Heart right ventricle (tissue), 16 donors: ENCODE measurements around the gene MBP. TPM values are rescaled to one million over a fixed set of nuclear protein-coding genes. Genes with fewer than 3 reads are reported as not detected.

ENCODE experiments used
- ATAC-seq, 8 donors: fragments of 200-7000 bp; cut with Tn5 transposase; one replicate each; pipeline ENCODE4 v1.9.1; 2020; ENCODE audit warnings: mild to moderate bottlenecking in 8 of 8, moderate library complexity in 8 of 8, moderate number of reproducible peaks in 1 of 8
- DNase-seq, 2 donors: peaks; one replicate each; pipeline ENCODE4 v3.0.0-alpha.2; 2020
- H3K27ac ChIP-seq, 10 donors: fragments of 200-600 bp; sonication (generic) in 2 of 10; one replicate each; pipeline versions ENCODE4 v1.5.0 to v1.8.0; 2020 to 2022; ENCODE audit warnings: mild to moderate bottlenecking in 3 of 10
- H3K27me3 ChIP-seq, 7 donors: fragments of 200-600 bp; one replicate each; pipeline ENCODE4 v1.8.0; 2021 to 2022; ENCODE audit warnings: mild to moderate bottlenecking in 2 of 7
- H3K36me3 ChIP-seq, 9 donors: fragments of 200-600 bp; sonication (generic) in 1 of 9; one replicate each; pipeline versions ENCODE4 v1.5.0 to v1.8.0; 2020 to 2022; ENCODE audit warnings: mild to moderate bottlenecking in 2 of 9
- H3K4me1 ChIP-seq, 9 donors: fragments of 200-600 bp; sonication (generic) in 1 of 9; one replicate each; pipeline versions ENCODE4 v1.5.0 to v1.8.0; 2020 to 2022; ENCODE audit warnings: mild to moderate bottlenecking in 4 of 9
- H3K4me3 ChIP-seq, 10 donors: fragments of 200-600 bp; sonication (generic) in 2 of 10; one replicate each; pipeline versions ENCODE4 v1.5.0 to v1.8.0; 2020 to 2022; ENCODE audit warnings: mild to moderate bottlenecking in 7 of 10, moderate library complexity in 2 of 10
- H3K9me3 ChIP-seq, 11 donors: fragments of 200-600 bp in 10 of 11; sonication (generic) in 2 of 11; one replicate each; pipeline versions ENCODE4 v1.5.0 to v1.8.0; 2013 to 2022; ENCODE audit warnings: mild to moderate bottlenecking in 2 of 11, control low read depth in 1 of 11, moderate library complexity in 1 of 11
- WGBS, 2 donors: extraction: QIAGEN DNeasy Blood & Tissue Kit; methylation state at CpG; one replicate each; pipeline ENCODE4 v1.1.7; 2013; ENCODE audit warnings: inconsistent platforms in 1 of 2; 5-methylcytosine and 5-hydroxymethylcytosine counted together
- intact Hi-C, 10 donors: fragments of 100-400 bp; cut with DNase I; formaldehyde crosslinking; loops; one replicate each; pipeline versions ENCODE4 v1.11.1 to v1.14.2; 2022
- polyA plus RNA-seq, 2 donors: library from polyadenylated mRNA; stranded (reverse); fragments of 200-250 nt; gene quantifications; one replicate each; pipeline ENCODE4 v1.2.3, GENCODE V29; 2013
- total RNA-seq, 10 donors: library from RNA; stranded (reverse); fragmentation: NEBNext Ultra II Directional in 3 of 10; extraction: Animal tissue kit (Norgen Biotek cat#: 25700) in 3 of 10; gene quantifications; one replicate each; pipeline versions ENCODE4 v1.2.1 to v1.2.4, GENCODE V29; 2021 to 2023
- TF ChIP-seq, protein P1 (sequence below), 9 donors: fragments of 200-600 bp; sonication (generic) in 2 of 9; IDR thresholded peaks; one replicate each; pipeline versions ENCODE4 v1.5.0 to v1.8.0; 2021 to 2022; ENCODE audit warnings: antibody characterized with exemption in 9 of 9, mild to moderate bottlenecking in 5 of 9, moderate library complexity in 1 of 9
- donor health status: Arrhythmogenic right ventricular cardiomyopathy.
- donor health status: ischemic (EF 13 %, LVEDD 7.1; RV severe dilation, severe dysfunction).
- donor health status: healthy with polysubstance abuse.
- donor health status: DM: no; HTN: yes; CAD: no.
- donor health status: DM: no; HTN: no; CAD: no.
- donor health status: ischemic (EF 25% LVEDD 6.9; RV normal size, moderate dysfunction).
- donor health status: ischemic (EF 25% LVEDD 5.7; RV mildly dilated, moderate dysfunction).
- donor health status: healthy.
- donor health status: DM: yes; HTN: yes; CAD: no.
- donor health status: Ischemic cardiomyopathy.
- donor health status: ischemic (EF 35%, LVEDD 5.7; RV mildly dilated, moderate dysfunction).
- donor health status: nonischemic (EF 11% LVEDD 7.7; RV severe dilation, severe dysfunction).
- donor health status: DM: yes; HTN: yes; CAD: no.
- donor health status: PGD.
- donor health status: ischemic (EF 29% LVEDD 5.4; RV normal size, mild dysfunction).
- donor health status: nonischemic (EF 23%, LVEDD 6.1; RV moderate dilation, normal function).

The MBP gene
- total and polyA plus RNA-seq, 12 donors: 3.0 to 70.8 (median 43.9) TPM

DNA sequence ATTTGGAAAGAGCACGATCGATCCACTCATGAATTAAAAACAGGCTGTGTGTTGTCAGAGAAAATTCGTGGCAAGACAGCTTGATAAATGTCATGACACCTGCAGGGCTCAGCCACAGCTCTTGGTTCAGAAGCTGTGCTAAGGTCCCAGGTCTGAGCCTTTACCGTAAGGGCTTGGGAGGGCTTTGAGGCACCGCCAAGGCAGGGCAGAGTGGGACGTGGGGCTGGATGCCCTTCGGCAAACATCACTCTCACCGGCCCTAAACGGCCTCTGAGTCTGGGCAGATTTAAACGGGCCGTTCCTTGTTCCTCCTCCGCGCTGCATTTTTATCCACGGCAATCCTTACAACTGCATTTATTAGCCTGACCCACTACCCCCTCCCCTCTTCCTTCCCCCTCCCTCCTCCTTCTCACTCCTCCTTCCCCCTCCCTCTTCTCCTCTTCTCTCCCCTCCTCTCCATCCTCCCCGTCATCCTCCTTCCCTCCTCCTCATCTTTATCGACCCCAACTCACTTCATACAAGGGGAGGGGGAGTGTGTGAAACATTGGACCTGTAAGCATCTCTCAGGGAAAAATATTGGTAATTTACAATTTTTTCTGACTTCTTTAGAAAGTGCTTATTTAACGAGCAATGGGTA is 33.9 kb downstream of the MBP start:
- DNase-seq (peak in 1 of 2 donors; percentile 46), ATAC-seq (peak in 5 of 8 donors; percentile 4 to 77 (median 34))
- H3K4me1 ChIP-seq: peaks cover 9 to 89% (median 67%) of the 10 kb centered on the region in 9 donors
- H3K4me3 ChIP-seq: peak overlapping the region in 4 of 10 donors; percentile 10 to 33 (median 31)
- intact Hi-C loops: no loop called here
- no peaks in the 10 kb centered on the region for H3K9me3 ChIP-seq
- H3K27ac ChIP-seq: peak overlapping the region in 7 of 10 donors; percentile 34 to 93 (median 66)
- TF ChIP-seq, protein P1, sequence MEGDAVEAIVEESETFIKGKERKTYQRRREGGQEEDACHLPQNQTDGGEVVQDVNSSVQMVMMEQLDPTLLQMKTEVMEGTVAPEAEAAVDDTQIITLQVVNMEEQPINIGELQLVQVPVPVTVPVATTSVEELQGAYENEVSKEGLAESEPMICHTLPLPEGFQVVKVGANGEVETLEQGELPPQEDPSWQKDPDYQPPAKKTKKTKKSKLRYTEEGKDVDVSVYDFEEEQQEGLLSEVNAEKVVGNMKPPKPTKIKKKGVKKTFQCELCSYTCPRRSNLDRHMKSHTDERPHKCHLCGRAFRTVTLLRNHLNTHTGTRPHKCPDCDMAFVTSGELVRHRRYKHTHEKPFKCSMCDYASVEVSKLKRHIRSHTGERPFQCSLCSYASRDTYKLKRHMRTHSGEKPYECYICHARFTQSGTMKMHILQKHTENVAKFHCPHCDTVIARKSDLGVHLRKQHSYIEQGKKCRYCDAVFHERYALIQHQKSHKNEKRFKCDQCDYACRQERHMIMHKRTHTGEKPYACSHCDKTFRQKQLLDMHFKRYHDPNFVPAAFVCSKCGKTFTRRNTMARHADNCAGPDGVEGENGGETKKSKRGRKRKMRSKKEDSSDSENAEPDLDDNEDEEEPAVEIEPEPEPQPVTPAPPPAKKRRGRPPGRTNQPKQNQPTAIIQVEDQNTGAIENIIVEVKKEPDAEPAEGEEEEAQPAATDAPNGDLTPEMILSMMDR (IDR thresholded peaks at IDR 0.05): no peak
- peaks cover 0 to 20% (median 0%) of the 10 kb centered on the region in 9 donors for H3K36me3 ChIP-seq
- 35 to 38% methylated on average over 17 of the region's 17 CpGs for WGBS, 2 donors
- peaks cover 0 to 5% (median 0%) of the 10 kb centered on the region in 7 donors for H3K27me3 ChIP-seq

DNA sequence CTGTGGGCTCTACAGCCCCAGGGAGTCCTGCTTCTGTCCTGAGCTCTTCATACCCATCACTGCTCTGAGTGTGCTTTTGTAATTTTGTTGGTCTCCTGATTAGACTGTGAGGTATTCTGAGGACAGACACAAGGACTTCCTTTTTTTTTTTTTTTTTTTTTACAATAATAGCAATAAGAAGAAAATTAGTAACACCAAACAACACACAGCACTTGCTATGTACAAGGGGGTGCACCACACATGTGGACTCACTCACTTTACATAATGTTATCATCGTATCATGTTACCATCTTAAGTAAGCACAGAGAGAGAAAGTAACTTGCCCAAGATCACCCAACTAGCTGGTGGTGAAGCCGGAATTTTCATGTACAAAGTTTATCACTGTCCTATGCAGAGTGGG is 34.6 kb downstream of the MBP start:
- TF ChIP-seq, protein P1 (IDR thresholded peaks at IDR 0.05): no peak
- Histone ChIP-seq H3K4me3 (peak overlapping the region in 4 of 10 donors; percentile 10 to 33 (median 31)), H3K27ac (peak overlapping the region in 6 of 10 donors; percentile 47 to 93 (median 70)), H3K9me3 (no peaks in the 10 kb centered on the region), H3K36me3 (peaks cover 0 to 19% (median 0%) of the 10 kb centered on the region in 9 donors), H3K4me1 (peaks cover 9 to 86% (median 63%) of the 10 kb centered on the region in 9 donors), H3K27me3 (peaks cover 0 to 5% (median 0%) of the 10 kb centered on the region in 7 donors)
- intact Hi-C loops: no loop called here
- DNase-seq (no peak), ATAC-seq (peak in 1 of 8 donors; percentile 22)
- 60 to 65% methylated on average over 2 of the region's 2 CpGs for WGBS, 2 donors

DNA sequence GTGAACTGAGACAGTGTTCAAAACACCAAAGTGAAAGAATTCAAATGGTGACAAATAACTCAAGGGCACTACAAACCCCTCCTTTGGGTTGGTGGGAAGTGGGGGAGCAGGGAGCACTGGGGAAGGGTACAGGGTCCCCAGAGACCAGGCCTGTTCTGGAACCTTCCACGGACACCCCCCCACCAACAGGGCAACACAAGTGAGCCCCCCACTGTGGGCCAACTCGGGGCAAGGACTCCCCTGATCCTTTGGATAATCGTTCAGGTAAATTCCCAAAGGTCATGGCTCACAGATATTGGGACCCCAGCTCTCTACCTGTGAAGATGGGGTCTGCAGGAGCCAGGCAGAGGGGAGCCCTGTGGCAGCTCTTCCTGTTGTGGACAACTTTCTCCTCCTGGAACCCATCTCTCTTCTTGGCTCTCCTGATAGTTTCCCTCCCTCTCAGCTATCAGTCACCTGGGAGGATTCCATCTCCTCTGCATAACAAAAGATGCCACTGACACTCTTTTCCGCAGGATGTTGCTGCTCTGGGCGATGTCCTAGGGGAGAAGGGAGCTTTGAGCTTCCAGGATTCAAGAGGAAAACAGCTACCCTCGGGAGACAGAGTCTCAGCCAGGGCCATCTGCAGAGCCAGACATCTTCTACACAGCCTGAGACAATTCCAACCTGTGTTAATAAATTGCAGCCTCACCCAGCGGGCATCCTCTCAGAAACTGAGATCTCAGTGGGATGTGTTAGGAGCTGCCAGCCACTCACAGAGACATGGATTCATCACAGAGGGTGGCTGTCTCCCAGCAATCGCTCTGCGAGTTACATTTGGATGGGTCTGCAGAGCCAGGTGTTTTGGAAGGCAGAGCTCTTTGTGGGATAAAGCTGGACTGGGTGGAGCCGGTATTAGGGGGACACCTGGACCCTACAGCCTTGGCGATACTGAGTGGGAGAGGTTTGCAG is 35.4 kb downstream of the MBP start:
- Histone ChIP-seq H3K36me3 (peaks cover 0 to 20% (median 0%) of the 10 kb centered on the region in 9 donors), H3K9me3 (no peaks in the 10 kb centered on the region), H3K27me3 (peaks cover 0 to 5% (median 0%) of the 10 kb centered on the region in 7 donors), H3K27ac (peak overlapping the region in 6 of 10 donors; percentile 46 to 93 (median 68)), H3K4me1 (peaks cover 7 to 83% (median 58%) of the 10 kb centered on the region in 9 donors), H3K4me3 (no peak overlapping the region)
- ATAC-seq (no peak), DNase-seq (no peak)
- 57 to 63% methylated on average over 11 of the region's 11 CpGs for WGBS, 2 donors
- TF ChIP-seq, protein P1 (IDR thresholded peaks at IDR 0.05): no peak
- intact Hi-C loops: no loop called here
